GM19239 (cell line): Measurements from ENCODE around the gene DNAH3.
"Not testable (repeated sequence)": the region's sequence is repeated elsewhere in the genome, so short reads cannot be mapped to it uniquely, and the experiment has no call there.

Source experiments
- DNase-seq: peaks from one replicate; pipeline ENCODE4 v3.0.0; 2011; ENCODE audit warnings: low spot score; ENCODE audit not compliant: insufficient read length
- FAIRE-seq: peaks from 2 replicates; lab custom pipeline; 2011; peaks lifted over from hg19 to GRCh38; lab: Jason Lieb, UNC

DNAH3 gene

DNA sequence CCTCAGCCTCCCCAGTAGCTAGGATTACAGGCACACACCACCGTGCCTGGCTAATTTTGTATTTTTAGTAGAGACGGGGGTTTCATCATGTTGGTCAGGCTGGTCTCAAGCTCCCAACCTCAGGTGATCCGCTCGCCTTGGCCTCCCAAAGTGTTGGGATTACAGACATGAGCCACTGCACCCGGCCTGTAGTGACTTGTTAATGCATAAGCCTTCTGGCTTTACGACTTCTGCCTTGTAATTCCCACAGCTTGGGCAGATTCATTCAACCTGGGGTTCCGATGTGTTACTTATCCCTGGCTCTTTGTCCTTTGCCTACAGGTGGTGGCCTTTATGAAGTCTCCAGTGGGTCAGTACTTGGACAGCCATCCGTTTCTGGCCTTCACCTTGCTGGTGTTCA, 19.5 kb upstream of the DNAH3 start:
- not testable (repeated sequence) for FAIRE-seq, DNase-seq

DNA sequence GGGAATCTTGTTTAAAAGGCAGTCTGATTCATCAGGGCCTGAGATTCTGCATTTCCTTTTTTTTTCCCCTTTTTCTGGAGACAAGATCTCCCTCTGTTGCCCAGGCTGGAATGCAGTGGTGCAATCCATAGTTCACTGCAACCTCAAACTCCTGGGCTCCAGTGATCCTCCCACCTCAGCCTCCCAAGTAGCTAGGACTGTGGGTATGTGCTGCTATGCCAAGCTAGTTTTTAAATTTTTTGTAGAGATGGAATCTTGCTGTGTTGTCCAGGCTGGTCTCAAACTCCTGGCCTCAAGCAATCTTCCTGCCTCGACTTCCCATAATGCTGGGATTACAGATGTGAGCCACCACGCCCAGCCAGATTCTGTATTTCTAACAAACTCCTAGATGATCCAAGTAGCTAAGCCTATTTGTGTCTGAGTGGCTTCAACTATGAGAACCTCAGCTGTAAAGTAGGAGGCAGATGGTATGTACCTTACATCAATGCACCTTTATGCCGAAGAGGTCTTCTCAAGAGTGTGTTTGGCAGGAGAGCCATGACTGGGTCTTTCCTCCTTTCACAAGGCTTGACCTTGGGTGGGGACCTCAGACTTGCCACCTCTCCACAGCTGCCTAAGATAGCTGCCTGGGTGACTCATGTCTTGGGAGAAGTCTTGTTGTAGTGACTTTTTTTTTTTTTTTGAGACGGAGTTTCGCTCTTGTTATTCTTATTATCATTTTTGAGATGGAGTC, 18.8 kb upstream of the DNAH3 start:
- no peak for FAIRE-seq
- DNase-seq = no peak

DNA sequence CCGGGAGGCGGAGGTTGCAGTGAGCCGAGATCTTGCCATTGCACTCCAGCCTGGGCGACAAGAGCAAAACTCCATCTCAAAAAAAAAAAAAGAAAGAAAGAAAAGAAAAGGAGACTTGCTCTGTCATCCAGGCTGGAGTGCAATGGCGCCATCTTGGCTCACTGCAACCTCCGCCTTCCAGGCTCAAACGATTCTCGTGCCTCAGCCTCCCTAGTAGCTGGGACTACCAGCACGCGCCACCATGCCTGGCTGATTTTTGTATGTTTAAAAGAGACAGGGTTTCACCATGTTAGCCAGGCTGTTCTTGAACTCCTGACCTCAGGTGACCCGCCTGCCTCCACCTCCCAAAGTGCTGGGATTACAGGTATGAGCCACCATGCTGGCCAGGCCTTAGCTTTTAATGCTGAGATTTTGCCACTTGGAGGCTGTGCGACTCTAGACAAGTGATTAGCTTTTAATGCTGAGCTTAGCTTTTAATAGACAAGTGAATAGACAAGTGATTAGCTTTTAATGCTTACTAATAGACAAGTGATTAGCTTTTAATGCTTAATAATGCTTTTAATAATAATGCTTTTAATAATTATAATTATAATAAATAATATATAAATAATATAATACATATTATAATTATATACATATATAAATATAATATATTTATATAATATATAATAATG, 17.4 kb upstream of the DNAH3 start:
- DNase-seq (no peak), FAIRE-seq (no peak)

DNA sequence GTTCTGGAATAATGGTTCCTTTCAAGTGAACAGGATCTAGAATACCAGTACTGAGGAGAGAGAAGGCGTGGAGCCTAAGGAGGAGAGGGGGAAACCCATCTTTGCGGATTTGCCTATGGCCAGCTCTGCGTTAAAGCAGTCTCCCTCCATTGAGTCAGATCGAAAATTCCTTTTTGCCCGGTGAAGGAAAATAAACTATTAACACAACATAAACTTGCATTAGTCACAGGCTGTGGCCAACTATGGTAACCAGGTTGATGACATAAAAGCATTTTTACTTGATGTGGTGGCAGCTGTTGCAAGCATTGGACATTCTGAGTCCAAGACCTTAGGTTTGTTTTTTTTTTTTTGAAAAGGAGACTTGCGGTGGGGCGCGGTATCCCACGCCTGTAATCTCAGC, 16.7 kb upstream of the DNAH3 start:
- FAIRE-seq = no peak
- no peak for DNase-seq

DNA sequence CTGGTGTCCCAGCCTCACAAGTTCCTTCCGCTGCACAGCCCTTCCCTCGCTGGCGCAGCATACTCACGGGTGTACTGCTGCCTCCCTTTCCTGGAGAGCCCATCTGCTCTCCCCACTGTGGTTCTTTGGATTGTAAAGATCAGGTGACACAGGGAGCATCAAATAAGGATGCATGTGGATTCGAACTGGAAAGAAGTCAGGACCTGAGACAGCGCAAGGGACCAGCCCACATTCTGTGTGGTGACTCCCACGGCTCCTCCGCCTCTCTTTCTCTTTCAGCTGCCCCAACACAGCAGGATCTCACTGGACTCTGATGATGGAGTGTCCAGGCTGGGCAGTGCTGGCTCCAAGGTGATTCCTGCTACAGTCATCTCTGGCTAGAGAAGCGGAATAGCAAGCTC, 15.9 kb upstream of the DNAH3 start:
- FAIRE-seq (no peak), DNase-seq (no peak)

DNA sequence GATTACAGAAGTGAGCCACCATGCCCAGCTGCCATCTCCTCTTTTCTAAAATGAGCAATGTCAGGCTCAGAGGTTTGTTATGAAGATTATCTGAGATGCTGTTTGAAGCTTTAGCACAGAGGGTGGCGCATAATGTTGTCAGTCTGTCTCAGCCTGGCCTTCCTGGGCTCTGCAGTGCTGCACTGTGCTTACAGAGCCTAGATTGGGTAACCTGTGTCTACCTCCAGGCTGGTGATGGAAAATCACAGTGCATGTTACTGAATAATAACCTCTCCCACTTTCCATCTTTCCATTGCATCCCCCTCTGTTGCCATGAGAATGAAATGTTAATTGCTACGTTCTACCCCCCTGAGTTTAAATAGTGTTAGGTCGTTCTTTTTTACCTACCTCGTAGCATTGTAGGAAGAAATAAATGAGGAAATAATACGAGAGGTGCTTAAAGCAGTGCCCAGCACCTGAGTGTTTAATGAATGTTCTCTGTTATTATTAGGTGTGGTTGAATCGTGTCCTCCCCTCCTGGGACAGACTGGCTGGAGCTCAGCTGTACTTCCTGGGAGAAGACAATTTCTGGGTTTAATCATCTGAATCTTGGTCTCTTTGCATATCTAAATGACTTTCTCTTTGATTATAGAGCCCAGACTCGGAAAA, 14.0 kb upstream of the DNAH3 start:
- no peak for FAIRE-seq
- no peak for DNase-seq

DNA sequence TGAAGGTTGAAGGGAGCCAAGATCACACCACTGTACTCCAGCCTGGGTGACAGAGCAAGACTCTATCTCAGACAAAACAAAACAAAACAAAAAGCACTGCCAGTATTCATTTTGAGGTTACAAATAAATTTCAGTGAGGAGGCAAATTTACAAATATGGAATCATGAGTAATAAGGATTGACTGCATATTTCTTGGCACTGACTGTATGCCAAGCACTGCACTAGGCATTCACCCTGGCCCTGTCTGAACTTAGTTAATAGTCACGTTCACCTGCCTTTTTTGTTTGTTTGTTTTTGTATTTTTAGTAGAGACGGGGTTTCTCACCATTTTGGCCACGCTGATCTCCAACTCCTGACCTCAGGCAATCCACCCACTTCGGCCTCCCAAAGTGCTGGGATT, 12.9 kb upstream of the DNAH3 start:
- FAIRE-seq = no peak
- no peak for DNase-seq

DNA sequence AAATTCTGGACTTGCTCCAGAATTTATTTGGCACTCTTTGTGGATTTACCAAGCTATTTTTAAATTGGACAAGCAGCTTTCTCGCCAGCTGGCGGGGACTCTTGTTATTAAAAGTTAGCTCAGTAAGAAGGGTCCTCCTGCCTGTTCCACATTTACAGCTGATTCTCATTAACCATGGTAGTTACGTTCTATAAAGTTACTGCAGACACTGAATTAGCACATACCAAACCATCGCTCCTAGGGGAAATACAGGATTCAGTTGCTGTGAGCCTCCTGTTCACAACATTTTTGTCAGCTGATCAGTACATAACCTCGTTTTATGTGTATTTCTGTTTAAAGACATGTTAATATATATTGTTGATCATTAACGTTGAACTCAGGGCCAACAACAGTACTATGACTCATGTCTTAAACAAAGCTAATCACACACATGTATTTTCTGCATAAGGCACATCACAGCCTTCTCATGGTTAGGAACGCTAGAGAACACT, 12.1 kb upstream of the DNAH3 start:
- FAIRE-seq (no peak), DNase-seq (no peak)

DNA sequence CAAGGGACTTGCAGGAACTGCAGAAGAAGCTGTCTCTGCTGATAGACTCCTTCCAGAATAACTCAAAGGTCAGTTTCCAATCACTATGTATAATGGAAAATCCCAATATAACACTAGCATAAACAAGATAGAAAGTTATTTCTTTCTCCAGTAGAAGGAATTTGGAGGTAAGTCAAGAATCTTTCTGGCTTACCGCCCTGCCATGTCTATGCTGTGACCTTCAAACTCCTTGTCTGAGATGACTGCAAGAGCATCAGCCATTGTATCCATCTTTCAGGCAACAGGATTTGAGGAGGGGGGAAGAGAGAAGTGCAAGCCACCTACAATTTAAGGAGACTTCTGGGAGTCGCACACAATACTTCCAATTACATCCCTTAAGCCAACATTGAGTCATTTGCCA, 10.6 kb upstream of the DNAH3 start:
- FAIRE-seq = no peak
- no peak for DNase-seq

DNA sequence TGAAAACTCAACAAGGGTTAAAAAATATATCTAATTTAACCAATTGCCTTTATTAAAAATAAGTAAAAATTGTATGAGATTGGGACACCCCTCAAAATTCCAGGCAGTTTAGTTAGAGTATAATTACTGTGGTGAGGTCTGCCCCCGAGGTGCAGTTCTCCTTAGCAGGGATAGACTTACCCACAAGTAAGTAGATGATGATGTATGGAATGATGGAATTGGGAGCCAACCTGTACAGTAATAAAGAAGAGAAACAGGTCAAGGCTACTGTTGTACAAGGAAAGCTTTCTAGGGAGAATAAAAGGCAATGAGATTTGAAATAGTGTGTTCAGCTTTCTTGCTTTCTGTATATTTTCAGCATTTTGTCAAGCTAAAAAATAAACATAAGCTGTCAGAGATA, 9.6 kb upstream of the DNAH3 start:
- no peak for FAIRE-seq
- DNase-seq = no peak

DNA sequence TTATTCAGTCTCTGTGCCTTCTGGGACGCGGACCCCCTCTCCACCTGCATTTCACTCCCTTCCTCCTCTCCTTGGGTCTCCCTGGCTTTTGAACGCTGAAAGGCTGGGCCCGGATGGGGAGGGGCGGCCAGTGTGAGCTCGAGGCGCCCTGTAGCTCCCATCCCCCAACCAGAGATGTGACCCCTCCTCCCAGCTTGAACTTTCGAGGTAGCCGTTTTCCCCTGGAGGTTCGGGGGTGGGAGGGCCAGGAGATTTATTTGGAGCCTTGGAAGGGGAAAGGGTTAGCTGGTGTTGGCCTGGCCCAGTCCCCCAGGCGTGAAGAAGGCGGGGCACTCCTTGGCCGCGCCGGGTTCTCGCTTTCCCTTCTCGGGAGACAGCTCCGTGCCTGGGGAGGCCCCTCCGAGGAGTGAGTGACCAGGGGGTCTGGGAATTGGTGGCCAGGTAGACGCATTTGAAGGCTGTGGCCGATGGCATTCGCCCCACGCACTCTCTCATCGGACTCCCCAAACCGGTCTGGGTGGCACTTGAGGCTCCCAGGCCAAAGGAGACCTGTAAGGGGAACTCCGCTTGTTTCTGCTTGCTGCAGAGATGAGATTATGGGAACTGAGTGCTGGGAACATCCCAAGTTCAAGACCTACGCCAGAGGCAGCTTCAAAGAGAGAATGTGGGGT, 8.8 kb upstream of the DNAH3 start:
- no peak for DNase-seq
- FAIRE-seq = peak; percentile 44

DNA sequence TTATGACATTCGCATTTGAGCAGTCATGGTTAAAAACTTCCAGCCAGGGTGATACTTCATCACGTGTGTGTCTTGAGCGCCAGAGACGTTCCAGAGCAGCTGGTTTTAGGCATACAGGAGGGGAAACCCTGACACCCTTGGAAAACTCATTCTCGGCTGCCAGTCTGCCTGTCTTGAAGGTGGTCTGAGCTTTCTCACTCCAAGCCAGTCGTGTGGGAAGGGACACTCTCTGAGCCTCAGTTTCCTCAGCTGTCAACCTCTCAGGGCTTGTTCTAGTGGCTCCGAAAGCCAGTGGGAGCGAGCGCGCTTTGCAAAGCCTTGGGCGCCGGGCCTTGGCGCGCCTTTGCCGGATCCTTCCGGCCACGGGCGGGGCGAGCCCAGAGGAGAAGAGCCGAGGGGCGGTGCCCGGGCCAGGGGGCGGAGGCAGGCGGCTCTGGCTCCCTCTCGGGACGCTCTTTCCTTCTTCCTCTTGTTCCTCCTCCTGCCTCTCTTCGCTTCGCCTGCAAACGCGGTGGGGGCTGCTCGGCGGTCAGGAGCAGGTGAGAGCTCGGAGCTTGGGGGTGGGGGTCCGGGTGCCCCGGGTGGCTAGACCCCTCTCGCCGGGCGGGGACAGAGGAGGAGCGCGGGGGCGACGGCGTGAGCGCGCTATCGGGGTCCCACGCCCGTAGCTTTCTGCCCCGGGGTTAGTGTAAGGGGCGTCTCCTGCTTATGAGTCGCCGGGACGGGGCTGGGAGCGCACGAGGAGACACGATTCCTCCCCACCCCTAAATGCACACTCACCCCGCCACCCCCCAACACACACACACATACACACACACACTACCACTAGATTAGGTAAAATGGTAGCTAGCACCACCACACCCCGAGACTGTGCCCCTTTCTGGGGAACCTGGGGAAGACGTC, 7.8 kb upstream of the DNAH3 start, which contains the start of gene LDAF1:
TSS of gene LDAF1 (plus strand) at position 467 of the 903 bp plus-strand sequence. CDS start 2,509 bp downstream, outside the sequence.
- peak; percentile 89 for DNase-seq

DNA sequence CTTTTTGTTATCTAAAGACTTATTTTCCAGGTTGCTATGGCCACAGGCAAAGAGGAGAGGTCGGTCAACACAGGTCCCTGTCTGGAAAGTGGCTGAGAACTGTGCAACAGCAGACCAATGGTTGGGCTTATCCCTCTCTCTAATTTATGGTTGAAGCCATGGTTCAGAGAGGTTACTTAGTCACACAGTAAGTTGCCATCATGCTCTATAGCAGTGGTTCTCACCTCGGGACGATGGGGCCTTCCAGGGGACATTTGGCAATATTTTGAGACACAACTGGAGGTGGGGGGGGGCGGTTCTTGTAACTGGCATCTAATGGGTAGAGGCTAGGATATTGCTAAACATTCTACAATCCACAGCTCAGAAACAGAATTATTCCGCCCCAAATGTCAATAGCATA, 7.0 kb upstream of the DNAH3 start:
- no peak for FAIRE-seq

More for the DNA sequence above, 7.8 kb upstream of the DNAH3 start, which contains the start of gene LDAF1:
- FAIRE-seq = peak; percentile 76

DNA sequence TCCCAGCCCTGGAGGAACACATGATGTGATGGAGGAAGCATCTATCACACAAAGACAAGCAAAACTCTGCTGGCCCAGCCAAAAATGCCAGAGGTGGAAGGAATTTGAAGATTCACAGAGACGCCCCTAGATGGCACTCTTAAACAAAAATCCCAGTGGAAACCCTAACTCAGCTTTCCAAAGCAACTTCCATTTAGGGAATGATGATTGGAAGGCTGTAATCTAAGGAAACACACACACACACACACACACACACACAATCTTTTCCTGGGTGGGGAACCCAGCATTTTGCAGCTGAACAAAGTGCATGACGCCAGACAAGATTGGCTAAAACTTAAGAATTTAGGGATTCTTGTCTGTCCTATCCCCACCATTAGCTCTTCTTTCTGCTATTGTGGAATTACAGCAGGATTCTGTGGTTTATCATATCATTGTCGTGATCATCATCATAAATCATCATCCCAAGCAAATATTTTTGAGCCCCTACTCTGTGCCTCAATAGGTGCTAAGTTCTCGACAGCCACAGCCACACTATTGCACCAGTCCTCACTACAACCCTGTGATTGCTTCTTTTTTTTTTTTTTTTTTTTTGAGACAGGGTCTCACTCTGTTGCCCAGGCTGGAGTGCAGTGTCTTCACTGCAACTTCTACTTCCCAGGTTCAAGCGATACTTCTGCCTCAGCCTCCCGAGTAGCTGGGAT, 6.3 kb upstream of the DNAH3 start:
- DNase-seq (peak; percentile 46), FAIRE-seq (peak; percentile 72)

More for the DNA sequence above, 7.0 kb upstream of the DNAH3 start:
- no peak for DNase-seq

DNA sequence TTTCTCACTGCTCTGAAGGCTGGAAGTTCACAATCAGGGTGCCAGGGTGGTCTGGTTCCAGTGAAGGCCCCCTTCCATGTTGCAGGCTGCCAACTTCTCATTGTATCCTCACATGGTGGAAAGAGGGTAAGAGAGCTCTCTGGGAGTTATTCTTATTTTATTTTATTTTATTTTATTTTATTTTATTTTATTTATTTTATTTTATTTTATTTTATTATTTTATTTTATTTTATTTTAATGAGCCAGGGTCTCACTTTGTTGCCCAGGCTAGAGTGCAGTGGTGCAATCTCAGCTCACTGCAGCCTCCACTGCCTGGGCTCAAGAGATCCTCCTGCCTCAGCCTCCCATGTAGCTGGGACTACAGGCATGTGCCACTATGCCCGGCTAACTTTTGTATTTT, 5.4 kb upstream of the DNAH3 start:
- not testable (repeated sequence) for FAIRE-seq, DNase-seq

DNA sequence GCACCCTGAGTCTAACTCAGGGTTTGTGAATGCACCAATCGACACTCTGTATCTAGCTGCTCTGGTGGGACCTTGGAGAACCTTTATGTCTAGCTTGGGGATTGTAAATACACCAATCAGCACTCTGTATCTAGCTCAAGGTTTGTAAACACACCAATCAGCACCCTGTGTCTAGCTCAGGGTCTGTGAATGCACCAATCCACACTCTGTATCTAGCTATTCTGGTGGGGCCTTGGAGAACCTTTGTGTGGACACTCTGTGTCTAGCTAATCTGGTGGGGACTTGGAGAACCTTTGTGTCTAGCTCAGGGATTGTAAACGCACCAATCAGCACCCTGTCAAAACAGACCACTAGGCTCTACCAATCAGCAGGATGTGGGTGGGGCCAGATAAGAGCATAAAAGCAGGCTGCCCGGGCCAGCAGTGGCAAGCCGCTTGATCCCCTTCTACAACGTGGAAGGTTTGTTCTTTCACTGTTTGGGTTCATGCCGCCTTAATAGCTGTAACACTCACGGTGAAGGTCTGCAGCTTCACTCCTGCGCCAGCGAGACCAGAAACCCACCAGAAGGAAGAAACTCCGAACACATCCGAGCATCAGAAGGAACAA, 2.6 kb upstream of the DNAH3 start:
- not testable (repeated sequence) for FAIRE-seq, DNase-seq

DNA sequence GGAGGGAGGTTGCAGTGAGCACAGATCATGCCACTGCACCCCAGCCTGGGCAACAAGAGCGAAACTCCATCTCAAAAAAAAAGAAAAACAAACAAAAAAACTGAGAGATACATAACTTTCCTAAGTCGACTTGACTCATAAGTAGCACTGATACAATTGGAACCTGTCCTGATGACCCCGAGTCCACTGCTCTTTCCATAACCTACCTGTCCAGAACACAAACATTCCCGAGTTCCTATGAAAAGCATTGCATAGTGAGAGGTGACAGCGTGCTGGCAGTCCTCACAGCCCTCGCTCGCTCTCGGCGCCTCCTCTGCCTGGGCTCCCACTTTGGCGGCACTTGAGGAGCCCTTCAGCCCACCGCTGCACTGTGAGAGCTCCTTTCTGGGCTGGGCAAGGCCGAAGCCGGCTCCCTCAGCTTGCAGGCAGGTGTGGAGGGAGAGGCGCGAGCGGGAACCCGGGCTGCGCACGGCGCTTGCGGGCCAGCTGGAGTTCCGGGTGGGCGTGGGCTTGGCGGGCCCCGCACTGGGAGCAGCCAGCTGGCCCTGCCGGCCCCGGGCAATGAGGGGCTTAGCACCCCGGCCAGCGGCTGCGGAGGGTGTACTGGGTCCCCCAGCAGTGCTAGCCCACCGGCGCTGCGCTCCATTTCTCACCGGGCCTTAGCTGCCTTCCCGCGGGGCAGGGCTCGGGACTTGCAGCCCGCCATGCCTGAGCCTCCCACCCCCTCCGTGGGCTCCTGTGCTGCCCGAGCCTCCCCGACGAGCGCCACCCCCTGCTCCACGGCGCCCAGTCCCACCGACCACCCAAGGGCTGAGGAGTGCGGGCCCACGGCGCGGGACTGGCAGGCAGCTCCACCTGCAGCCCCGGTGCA, 1.7 kb upstream of the DNAH3 start:
- DNase-seq, FAIRE-seq: not testable (repeated sequence)
